GM20431 (cell line): ENCODE results near the gene LRRC45.

ENCODE experiments used
- in situ Hi-C: fragments of 300-500 bp; cut with MseI, MboI; formaldehyde crosslinking; loops from one replicate; pipeline ENCODE4 v1.15.0; 2020; ENCODE audit warnings: low sequenced_read_pairs; ENCODE audit not compliant: unreplicated experiment

The LRRC45 gene

GRCh38 chr17:81993729-81994592 lies 29.1 kb upstream of the LRRC45 start:
- in situ Hi-C loops, result no loop called here

GRCh38 chr17:81994593-81995462 lies 28.3 kb upstream of the LRRC45 start:
- in situ Hi-C loops, result no loop called here

DNA sequence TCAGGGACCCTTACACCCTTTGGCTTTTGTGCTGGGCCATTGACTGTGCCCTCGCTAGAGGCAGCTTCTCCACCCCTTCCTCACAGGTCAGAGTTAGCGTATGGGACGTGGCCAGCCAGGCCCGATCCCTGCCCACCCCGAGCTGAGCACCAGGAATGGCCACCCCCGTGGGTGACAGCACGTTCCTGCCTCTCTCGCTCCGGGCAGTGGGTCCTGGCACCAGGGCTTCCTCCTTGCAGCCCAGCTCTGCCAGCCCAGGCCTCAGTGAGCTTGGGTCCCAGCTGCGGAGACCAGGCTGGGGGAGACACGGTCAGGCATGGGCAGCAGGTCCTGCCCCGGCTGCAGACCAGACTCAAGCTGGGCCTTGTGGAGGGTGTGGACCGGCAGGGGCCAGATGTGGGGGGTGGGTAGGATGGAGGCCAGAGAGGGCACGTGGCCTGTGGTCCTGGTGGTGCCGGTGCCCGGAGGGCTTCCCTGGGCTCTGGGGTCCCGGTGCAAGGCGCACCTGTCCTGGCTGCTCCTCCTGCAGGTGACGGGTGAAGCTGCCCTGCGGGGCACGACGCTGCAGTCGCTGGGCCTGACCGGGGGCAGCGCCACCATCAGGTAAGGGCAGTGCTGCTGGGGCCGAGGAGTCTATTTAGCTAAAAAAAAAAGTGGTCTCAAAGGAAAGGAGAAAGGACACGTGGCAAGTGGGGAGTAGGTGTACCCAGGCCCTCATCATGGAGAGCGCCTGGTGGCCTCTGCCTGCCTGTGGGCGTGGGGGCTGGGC lies 27.5 kb upstream of the LRRC45 start:
- in situ Hi-C loops, result no loop called here

DNA sequence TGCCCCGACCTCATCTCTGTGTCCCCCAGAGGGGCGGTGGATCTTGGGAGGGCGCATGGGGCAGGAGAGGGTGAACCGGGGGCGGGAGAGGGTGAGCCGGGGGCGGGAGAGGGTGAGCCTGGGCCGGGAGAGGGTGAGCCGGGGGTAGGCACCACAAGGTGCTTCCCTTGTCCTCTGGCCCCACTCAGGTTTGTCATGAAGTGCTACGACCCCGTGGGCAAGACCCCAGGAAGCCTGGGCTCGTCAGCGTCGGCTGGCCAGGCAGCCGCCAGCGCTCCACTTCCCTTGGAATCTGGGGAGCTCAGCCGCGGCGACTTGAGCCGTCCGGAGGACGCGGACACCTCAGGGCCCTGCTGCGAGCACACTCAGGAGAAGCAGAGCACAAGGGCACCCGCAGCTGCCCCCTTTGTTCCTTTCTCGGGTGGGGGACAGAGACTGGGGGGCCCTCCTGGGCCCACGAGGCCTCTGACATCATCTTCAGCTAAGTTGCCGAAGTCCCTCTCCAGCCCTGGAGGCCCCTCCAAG lies 26.8 kb upstream of the LRRC45 start:
- in situ Hi-C loops, result no loop called here

- in situ Hi-C loops, result no loop called here
Observed at GRCh38 chr17:81996757-81997441, 26.2 kb upstream of the LRRC45 start.

GRCh38 chr17:81998212-81998611 lies 24.9 kb upstream of the LRRC45 start:
- in situ Hi-C loops, result no loop called here

- in situ Hi-C loops, result no loop called here
Observed at GRCh38 chr17:81998691-81999438, 24.2 kb upstream of the LRRC45 start.

DNA sequence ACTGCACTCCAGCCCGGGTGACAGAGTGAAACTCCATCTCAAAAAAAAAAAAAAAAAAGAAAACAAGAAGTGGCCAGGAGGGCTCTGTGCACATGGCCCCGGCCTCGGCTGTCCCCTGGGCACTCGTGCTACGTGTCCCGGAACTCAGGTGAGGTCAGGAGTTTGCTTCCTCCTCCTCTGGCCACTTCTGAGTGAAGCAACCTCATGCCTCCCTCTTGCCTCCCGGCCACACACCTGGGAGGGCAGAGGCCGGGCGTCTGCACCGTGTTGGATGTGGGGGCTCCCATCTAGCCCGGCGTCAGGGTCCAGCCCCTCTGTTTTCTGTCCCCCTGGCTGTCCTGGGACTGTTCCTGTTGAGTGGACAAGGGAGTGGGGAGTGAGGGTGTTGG lies 23.5 kb upstream of the LRRC45 start:
- in situ Hi-C loops, result no loop called here

DNA sequence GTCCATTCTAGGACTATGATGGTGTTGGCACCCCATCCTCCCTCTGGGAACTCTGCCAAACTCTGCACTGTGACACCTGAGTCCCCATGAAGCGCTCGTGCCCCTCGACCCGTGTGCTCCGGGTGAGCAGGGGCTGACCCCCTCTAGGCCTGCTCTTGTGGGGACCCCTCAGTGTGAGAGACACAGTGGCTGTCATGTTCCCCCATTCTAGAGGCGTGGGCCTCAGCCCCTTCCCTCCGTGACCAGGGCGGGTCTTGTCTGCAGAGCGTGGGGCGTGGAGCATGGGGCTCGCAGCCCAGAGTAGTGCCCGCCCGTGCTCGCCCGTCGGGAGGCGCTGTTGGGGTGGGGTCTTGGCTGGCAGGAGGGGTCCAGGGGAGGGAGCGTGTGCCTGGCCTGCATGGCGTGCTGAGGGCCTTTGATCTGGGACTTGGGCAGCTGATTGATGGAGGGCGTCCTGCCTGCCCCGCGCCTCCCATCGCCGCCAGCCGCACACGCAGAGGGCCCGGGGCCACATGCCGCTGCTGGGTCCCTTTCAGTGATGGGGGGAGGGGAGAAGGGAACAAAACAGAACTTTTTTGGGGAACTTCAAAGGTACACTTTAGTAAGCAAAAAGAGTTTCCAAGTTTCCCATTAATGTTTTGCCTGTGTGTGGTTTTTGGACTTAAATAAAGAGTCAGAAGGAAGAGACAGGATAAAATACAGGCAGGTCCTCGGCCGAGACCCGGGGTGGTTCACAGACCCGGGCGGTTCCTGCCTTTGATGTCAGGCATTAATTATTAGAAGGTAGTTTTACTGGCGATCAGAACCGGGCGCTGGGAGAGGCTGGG lies 22.9 kb upstream of the LRRC45 start:
- in situ Hi-C loops, result no loop called here

DNA sequence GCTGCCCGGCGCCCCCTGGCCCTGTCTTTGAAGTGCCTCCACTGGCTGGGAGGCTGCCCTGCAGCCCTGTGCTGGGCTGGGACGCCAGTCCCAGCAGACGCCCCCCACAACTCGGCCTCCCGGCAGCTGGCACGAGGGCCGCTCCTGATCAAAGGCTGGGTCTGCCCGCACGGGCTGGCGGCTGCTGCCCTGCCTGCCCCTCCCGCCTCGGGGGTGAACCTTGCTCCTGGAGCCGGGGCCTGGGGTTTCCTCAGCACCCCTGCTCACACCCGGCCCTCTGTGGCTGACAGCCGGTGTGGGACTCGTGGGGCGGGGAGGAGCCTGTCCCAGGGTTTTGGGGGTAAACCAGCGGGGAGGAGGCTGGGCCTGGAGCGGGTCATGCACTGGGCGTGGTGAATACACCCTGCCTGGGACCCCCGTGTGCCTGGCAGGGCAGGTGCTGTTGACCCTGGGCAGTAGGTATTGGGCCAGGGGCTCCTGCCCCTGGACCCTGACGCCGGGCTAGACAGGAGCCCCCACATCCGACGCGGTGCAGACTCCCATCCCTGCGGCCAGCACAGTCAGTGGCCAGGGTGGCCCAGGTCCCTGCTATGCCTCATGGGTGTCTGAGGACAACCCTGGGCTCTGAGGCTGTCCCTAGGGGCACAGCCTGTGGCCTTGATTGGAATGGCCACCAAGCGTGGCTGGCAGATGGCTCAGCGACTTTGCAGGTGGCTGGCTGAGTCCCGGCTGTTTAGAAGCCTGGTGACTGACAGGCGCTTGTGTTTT lies 22.1 kb upstream of the LRRC45 start:
- in situ Hi-C loops, result no loop called here

- in situ Hi-C loops, result no loop called here
Observed at GRCh38 chr17:82001571-82002056, 21.5 kb upstream of the LRRC45 start.

DNA sequence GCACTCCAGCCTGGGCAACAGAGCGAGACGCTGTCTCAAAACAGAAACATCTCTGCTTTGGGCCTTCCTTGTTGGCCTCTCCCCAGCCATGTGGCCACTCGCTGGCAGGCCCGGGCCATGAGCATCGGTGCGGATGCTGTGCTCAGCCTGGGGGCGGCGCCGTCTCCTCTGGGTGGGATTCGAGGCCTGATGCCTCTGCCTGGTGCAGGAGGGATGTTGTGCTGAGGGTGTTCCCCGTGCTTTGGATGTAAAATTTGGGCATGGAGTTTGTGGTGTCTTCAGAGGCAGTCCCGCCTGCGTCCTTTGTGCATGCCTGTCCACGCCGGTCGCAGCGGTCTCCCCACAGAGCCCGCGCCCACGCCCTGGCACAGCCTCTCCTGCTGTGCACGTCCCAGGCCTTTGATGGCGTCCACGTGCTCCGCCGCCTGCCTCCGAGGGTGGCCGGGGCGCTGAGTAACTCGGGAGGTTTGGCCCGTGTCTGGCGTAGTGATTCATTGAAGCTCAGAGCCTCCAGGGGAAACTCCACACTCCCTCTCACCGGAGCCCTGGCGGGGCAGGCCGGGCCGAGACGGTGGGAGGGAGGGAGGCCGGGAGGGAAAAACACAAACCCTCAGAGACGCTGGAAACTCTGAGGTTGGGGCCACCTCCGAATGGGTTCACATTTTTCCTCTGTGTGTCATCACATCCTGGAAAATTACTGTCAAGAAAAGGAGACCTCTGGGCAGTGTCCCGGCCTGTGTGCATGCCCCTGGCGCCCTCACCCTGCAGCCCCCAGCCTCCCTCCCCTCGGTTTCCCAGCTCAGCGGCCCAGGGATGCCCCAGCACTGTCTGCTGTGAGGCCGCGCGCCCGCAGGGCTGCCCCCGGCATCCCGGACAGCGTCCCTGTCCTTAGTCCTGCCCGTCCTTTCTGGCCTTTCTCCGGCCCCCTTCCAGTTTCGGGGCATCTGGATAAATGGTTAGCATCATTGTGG lies 19.4 kb upstream of the LRRC45 start:
- in situ Hi-C loops, result no loop called here

- in situ Hi-C loops, result no loop called here
Observed at GRCh38 chr17:82004517-82005455, 18.3 kb upstream of the LRRC45 start.

DNA sequence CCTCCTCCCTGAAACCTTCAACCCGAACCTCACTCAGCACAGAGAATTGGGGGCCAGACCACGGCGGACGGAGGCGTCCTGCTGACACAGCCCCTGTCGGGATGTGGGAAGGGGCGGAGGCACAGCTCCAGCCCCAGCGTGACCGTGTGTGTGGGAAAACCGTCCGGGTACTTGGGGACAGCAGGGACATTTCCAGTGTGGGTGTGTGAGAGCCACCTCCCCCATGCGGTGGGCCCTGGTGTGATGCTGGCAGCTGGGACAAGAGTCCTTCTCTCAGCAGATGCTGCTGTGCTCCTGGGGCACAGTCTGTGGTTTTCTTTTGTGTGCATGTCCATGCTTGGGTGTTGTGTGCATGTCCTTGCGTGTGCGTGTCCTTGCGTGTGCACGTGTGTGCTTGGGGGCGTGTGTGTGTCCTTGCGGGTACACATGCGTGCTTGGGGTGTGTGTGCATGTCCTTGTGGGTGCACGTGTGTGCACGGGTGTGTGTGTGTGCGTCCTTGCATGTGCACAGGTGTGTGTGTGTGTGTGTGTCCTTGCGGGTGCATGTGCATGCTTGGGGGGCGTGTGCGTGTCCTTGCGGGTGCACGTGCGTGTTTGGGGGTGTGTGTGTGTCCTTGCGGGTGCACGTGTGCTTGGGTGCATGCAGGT lies 17.3 kb upstream of the LRRC45 start:
- in situ Hi-C loops, result no loop called here
